HepG2 (cell line): Measurements from ENCODE around the gene PACS1. TPM values are rescaled to one million over a fixed set of nuclear protein-coding genes. Genes with fewer than 3 reads are reported as not detected.
A peak's percentile ranks its signal among the peaks of the same experiment; 100 is the strongest.

Source experiments
- ATAC-seq: fragments of 200-7000 bp; cut with Tn5 transposase; 3 replicates; pipeline ENCODE4 v1.9.1; 2020; ENCODE audit warnings: mild to moderate bottlenecking, moderate library complexity
- BruUV-seq: library from RNA; stranded (reverse); fragments of 400-500 nt; replicated peaks from 2 replicates; lab custom pipeline; 2021; lab: Mats Ljungman, UMichigan
- CTCF ChIA-PET: fragments of 300-600 bp; formaldehyde crosslinking; extraction: SDS; loops from one replicate; lab custom pipeline; 2021; ENCODE audit warnings: low total read pairs, inconsistent platforms, low intra/inter-chr PET ratio; lab: Yijun Ruan, JAX
- POLR2A ChIA-PET: fragments of 350-600 bp; sonication (Branson Sonifier 250); formaldehyde crosslinking; loops from one replicate; lab custom pipeline; 2020; ENCODE audit warnings: antibody characterized with exemption, inconsistent platforms; lab: Yijun Ruan, JAX
- DNase-seq: peaks from one replicate; pipeline ENCODE4 v3.0.0-alpha.2; 2015; ENCODE audit warnings: low spot score
- FAIRE-seq: peaks from 3 replicates; lab custom pipeline; 2011; peaks lifted over from hg19 to GRCh38; lab: Jason Lieb, UNC
- H2AFZ ChIP-seq: one replicate; pipeline ENCODE4 v1.6.1; 2011; ENCODE audit warnings: low read length, inconsistent platforms
- H3K27ac ChIP-seq: fragments of 300-600 bp; 3 replicates; pipeline ENCODE4 v1.8.0; 2011; ENCODE audit warnings: mixed run types, mild to moderate bottlenecking, mixed read lengths, low read length, inconsistent platforms; ENCODE audit not compliant: insufficient read depth; ENCODE audit errors: extremely low read length
- H3K27me3 ChIP-seq, 2 experiments: fragments of 200-600 bp in 1 of 2; 2 replicates in 1 of 2; 3 replicates in 1 of 2; pipeline versions ENCODE4 v1.6.0 to v1.8.0; 2011; ENCODE audit warnings: low read length in 2 of 2, mild to moderate bottlenecking in 2 of 2, moderate library complexity in 2 of 2, inconsistent platforms in 1 of 2; ENCODE audit not compliant: insufficient read depth in 2 of 2, control insufficient read depth in 1 of 2
- H3K36me3 ChIP-seq, 2 experiments: fragments of 200-600 bp in 1 of 2; replicated peaks in 1 of 2; 2 replicates in 1 of 2; 3 replicates in 1 of 2; pipeline versions ENCODE4 v1.5.1 to v1.8.0; 2011; ENCODE audit warnings: low read length in 2 of 2, inconsistent platforms in 1 of 2; ENCODE audit not compliant: insufficient read depth in 2 of 2, control insufficient read depth in 1 of 2
- H3K4me1 ChIP-seq: 2 replicates; pipeline ENCODE4 v1.5.1; 2012; ENCODE audit warnings: low read length, inconsistent platforms; ENCODE audit not compliant: insufficient read depth
- H3K4me2 ChIP-seq: 2 replicates; pipeline ENCODE4 v1.6.0; 2011; ENCODE audit warnings: low read depth, low read length, inconsistent platforms
- H3K4me3 ChIP-seq, 3 experiments: fragments of 200-600 bp in 1 of 3; sonication (generic), shearing (Covaris generic) in 1 of 3; replicated peaks in 1 of 3; 2 replicates each; pipeline ENCODE4 v1.5.1; 2011 to 2016; ENCODE audit warnings: low read length in 3 of 3, inconsistent platforms in 2 of 3, low read depth in 2 of 3, mild to moderate bottlenecking in 2 of 3, control low read depth in 1 of 3, mixed read lengths in 1 of 3; ENCODE audit not compliant: insufficient read depth in 1 of 3
- H3K79me2 ChIP-seq: one replicate; pipeline ENCODE4 v1.6.1; 2011; ENCODE audit warnings: low read length, inconsistent platforms; ENCODE audit not compliant: insufficient read depth
- H3K9ac ChIP-seq: 2 replicates; pipeline ENCODE4 v1.6.0; 2011; ENCODE audit warnings: mild to moderate bottlenecking, low read depth, low read length, inconsistent platforms; ENCODE audit not compliant: insufficient read depth
- H3K9me3 ChIP-seq: 2 replicates; pipeline ENCODE4 v1.5.1; 2012; ENCODE audit warnings: mild to moderate bottlenecking, low read length
- H4K20me1 ChIP-seq: 2 replicates; pipeline ENCODE4 v1.6.0; 2011; ENCODE audit warnings: inconsistent platforms, mild to moderate bottlenecking, low read length, moderate library complexity; ENCODE audit not compliant: insufficient read depth
- AGO2 ChIP-seq: fragments of 200-400 bp; formaldehyde crosslinking; optimal IDR thresholded peaks from 2 replicates; pipeline ENCODE3; 2017; ENCODE audit warnings: mild to moderate bottlenecking, low read depth, low read length, moderate library complexity
- RBFOX2 ChIP-seq: fragments of 200-400 bp; formaldehyde crosslinking; IDR thresholded peaks from 2 replicates; pipeline ENCODE4 v1.6.1; 2017; ENCODE audit warnings: low read depth, mild to moderate bottlenecking, low read length
- STAG1 ChIP-seq: sonication (generic); formaldehyde crosslinking; IDR thresholded peaks from 2 replicates; pipeline ENCODE4 v1.4.0; 2020; ENCODE audit warnings: missing genetic modification reagents
- WGBS: methylation state at CpG from one replicate; pipeline ENCODE4 v1.1.6; 2017; ENCODE audit warnings: low lambda C conversion rate; 5-methylcytosine and 5-hydroxymethylcytosine counted together
- in situ Hi-C: cut with HindIII; loops from 2 replicates; pipeline ENCODE4 v1.10.0; 2017; ENCODE audit warnings: low pct_unique_long_range_greater_than_20kb; ENCODE audit not compliant: extremely low pct_ligation_motif_present
- intact Hi-C: fragments of 100-400 bp; cut with micrococcal nuclease; formaldehyde crosslinking; loops from one replicate; pipeline ENCODE4 v1.10.0; 2022; ENCODE audit not compliant: unreplicated experiment
- polyA plus RNA-seq, 8 experiments: library from polyadenylated mRNA; depleted of rRNA in 3 of 8; stranded (reverse) in 7 of 8; unstranded in 1 of 8; fragments of >200 nt; fragmentation: Illumina TruSeq in 4 of 8; extraction: Trizol in 4 of 8; gene quantifications; 2 replicates each; pipeline versions ENCODE4 v1.2.1 to v1.2.3, GENCODE V29; 2011 to 2016; ENCODE audit warnings: low read depth in 4 of 8, missing spikeins in 1 of 8, mixed read lengths in 1 of 8; ENCODE audit not compliant: insufficient read depth in 1 of 8
- total RNA-seq, 5 experiments: library from RNA; depleted of rRNA; stranded (reverse); fragments of >200 nt; fragmentation: Illumina TruSeq; extraction: Trizol; gene quantifications; 2 replicates each; pipeline ENCODE4 v1.2.3, GENCODE V29; 2016; ENCODE audit warnings: low read depth in 1 of 5
- TF ChIP-seq, protein P1 (sequence below): sonication (generic); formaldehyde crosslinking; IDR thresholded peaks from 2 replicates; pipeline ENCODE4 v1.4.0; 2020; ENCODE audit warnings: mild to moderate bottlenecking, low read depth, missing genetic modification reagents
- TF ChIP-seq, protein P2 (sequence below): sonication (generic); formaldehyde crosslinking; IDR thresholded peaks from 2 replicates; pipeline ENCODE4 v1.8.0; 2022; ENCODE audit warnings: missing genetic modification reagents, mild to moderate bottlenecking, borderline replicate concordance

PACS1 gene
- total and polyA plus RNA-seq, 2 of the 13 experiments (the other 11 are each of a cell fraction or from before 2014, with no cell fraction given), result 7.6 to 8.6 TPM

- ATAC-seq (no peak), DNase-seq (no peak), FAIRE-seq (no peak)
- no TSS peak for BruUV-seq
- in situ Hi-C loops, result no loop called here
- TF ChIP-seq AGO2 (peak; percentile 24), RBFOX2 (peak; percentile 65), STAG1 (CRISPR knock-in tag) (no peak)
- TF ChIP-seq, protein P1, sequence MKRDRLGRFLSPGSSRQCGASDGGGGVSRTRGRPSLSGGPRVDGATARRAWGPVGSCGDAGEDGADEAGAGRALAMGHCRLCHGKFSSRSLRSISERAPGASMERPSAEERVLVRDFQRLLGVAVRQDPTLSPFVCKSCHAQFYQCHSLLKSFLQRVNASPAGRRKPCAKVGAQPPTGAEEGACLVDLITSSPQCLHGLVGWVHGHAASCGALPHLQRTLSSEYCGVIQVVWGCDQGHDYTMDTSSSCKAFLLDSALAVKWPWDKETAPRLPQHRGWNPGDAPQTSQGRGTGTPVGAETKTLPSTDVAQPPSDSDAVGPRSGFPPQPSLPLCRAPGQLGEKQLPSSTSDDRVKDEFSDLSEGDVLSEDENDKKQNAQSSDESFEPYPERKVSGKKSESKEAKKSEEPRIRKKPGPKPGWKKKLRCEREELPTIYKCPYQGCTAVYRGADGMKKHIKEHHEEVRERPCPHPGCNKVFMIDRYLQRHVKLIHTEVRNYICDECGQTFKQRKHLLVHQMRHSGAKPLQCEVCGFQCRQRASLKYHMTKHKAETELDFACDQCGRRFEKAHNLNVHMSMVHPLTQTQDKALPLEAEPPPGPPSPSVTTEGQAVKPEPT (CRISPR knock-in tag), result no peak
- TF ChIP-seq, protein P2, sequence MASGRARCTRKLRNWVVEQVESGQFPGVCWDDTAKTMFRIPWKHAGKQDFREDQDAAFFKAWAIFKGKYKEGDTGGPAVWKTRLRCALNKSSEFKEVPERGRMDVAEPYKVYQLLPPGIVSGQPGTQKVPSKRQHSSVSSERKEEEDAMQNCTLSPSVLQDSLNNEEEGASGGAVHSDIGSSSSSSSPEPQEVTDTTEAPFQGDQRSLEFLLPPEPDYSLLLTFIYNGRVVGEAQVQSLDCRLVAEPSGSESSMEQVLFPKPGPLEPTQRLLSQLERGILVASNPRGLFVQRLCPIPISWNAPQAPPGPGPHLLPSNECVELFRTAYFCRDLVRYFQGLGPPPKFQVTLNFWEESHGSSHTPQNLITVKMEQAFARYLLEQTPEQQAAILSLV, result no peak
- Histone ChIP-seq H3K79me2 (peaks cover 29% of the 10 kb centered on the region), H3K36me3 (peaks cover 5 to 23% of the 10 kb centered on the region in 2 experiments; a peak in 4 of 5 replicates), H3K9ac (no peak overlapping the region), H2AFZ (no peak overlapping the region), H3K27me3 (peaks cover 3 to 9% of the 10 kb centered on the region in 2 experiments; a peak in 3 of 5 replicates), H3K4me1 (peaks cover 62% of the 10 kb centered on the region), H3K4me2 (no peak overlapping the region), H3K4me3 (no peak overlapping the region), H4K20me1 (peaks cover 4% of the 10 kb centered on the region), H3K27ac (no peak overlapping the region), H3K9me3 (no peaks in the 10 kb centered on the region)
- intact Hi-C loops, result no loop called here
- 100% methylated on average over 1 of the region's 14 CpGs for WGBS
- CTCF ChIA-PET, result interaction anchor here (1.8 kb wide), 1 partner anchor 44 kb away, joined by 8 read pairs; no protein-coding TSS in a partner anchor
- POLR2A ChIA-PET, result interaction anchor here (1.0 to 1.3 kb wide), 2 partner anchors 29 kb away, joined by 3 to 9 read pairs; no protein-coding TSS in a partner anchor
These were observed 213.5 kb downstream of the PACS1 start for GRCh38 chr11:66283461-66284105.
